Neural crest cell (in vitro differentiated cells): Measurements from ENCODE around the gene ITLN1. TPM values are rescaled to one million over a fixed set of nuclear protein-coding genes. Genes with fewer than 3 reads are reported as not detected.

Source experiments
- DNase-seq: peaks from one replicate; pipeline ENCODE4 v3.0.0; 2021; ENCODE audit warnings: low read depth, mixed read lengths, low spot score
- H3K27ac Mint-ChIP-seq: one replicate; pipeline ENCODE4 v1.8.0; 2021; ENCODE audit warnings: mild to moderate bottlenecking, mixed read lengths; ENCODE audit not compliant: unreplicated experiment
- H3K27me3 Mint-ChIP-seq: 2 replicates; pipeline ENCODE4 v1.8.0; 2021; ENCODE audit warnings: low read depth, mild to moderate bottlenecking, mixed read lengths
- H3K36me3 Mint-ChIP-seq: 2 replicates; pipeline ENCODE4 v1.8.0; 2021; ENCODE audit warnings: low read depth, mild to moderate bottlenecking, mixed read lengths
- H3K4me1 Mint-ChIP-seq: 2 replicates; pipeline ENCODE4 v1.8.0; 2021; ENCODE audit warnings: mixed read lengths
- H3K4me3 Mint-ChIP-seq: one replicate; pipeline ENCODE4 v1.8.0; 2021; ENCODE audit warnings: mild to moderate bottlenecking, mixed read lengths
- H3K9me3 Mint-ChIP-seq: 2 replicates; pipeline ENCODE4 v1.8.0; 2021; ENCODE audit warnings: mixed read lengths
- CTCF ChIP-seq: fragments of 200-600 bp; sonication (generic); conservative IDR thresholded peaks from 2 replicates; pipeline ENCODE4 v1.5.0; 2021; ENCODE audit warnings: antibody characterized with exemption, mild to moderate bottlenecking
- total RNA-seq: library from RNA; stranded (reverse); gene quantifications from 2 replicates; pipeline ENCODE4 v1.2.1, GENCODE V29; 2021

ITLN1 gene
- total RNA-seq, 1 donor from 2014 or later, result not detected

GRCh38 chr1:160863061-160863773 is 21.8 kb downstream of the ITLN1 start:
- no peak for DNase-seq
- Mint-ChIP-seq H3K27me3 (no peaks in the 10 kb centered on the region), H3K4me3 (no peak overlapping the region), H3K4me1 (peaks cover 6% of the 10 kb centered on the region), H3K9me3 (no peaks in the 10 kb centered on the region), H3K27ac (peak overlapping the region; percentile 93), H3K36me3 (no peaks in the 10 kb centered on the region)
- TF ChIP-seq CTCF, result no peak

- peak within 1 kb of the TSS; percentile 93 for H3K27ac Mint-ChIP-seq
- no peak for DNase-seq
- H3K4me3 Mint-ChIP-seq, result no peak within 1 kb of the TSS
- no peak for TF ChIP-seq CTCF
- no peaks in the 10 kb centered on the region for H3K36me3 Mint-ChIP-seq
- peaks cover 6% of the 10 kb centered on the region for H3K4me1 Mint-ChIP-seq
- no peaks in the 10 kb centered on the region for H3K27me3 Mint-ChIP-seq
- no peaks in the 10 kb centered on the region for H3K9me3 Mint-ChIP-seq
Observed at GRCh38 chr1:160862203-160863060, 22.5 kb downstream of the ITLN1 start, which contains the start of gene CD244. Gene CD244, minus strand, starts transcription at chr1:160862887. Its CDS starts 210 bp downstream, at chr1:160862677.

GRCh38 chr1:160860840-160861505 is 24.0 kb downstream of the ITLN1 start:
- Mint-ChIP-seq H3K4me1 (peaks cover 6% of the 10 kb centered on the region), H3K4me3 (no peak overlapping the region), H3K27ac (no peak overlapping the region), H3K9me3 (no peaks in the 10 kb centered on the region), H3K36me3 (no peaks in the 10 kb centered on the region), H3K27me3 (no peaks in the 10 kb centered on the region)
- no peak for DNase-seq
- no peak for TF ChIP-seq CTCF

- H3K27ac Mint-ChIP-seq, result no peak overlapping the region
- no peaks in the 10 kb centered on the region for H3K27me3 Mint-ChIP-seq
- H3K4me1 Mint-ChIP-seq, result peaks cover 6% of the 10 kb centered on the region
- H3K9me3 Mint-ChIP-seq, result no peaks in the 10 kb centered on the region
- DNase-seq, result no peak
- no peak for TF ChIP-seq CTCF
- H3K36me3 Mint-ChIP-seq, result no peaks in the 10 kb centered on the region
- no peak overlapping the region for H3K4me3 Mint-ChIP-seq
Observed at GRCh38 chr1:160859166-160859565, 25.8 kb downstream of the ITLN1 start.

GRCh38 chr1:160858507-160858906 is 26.5 kb downstream of the ITLN1 start:
- H3K9me3 Mint-ChIP-seq, result no peaks in the 10 kb centered on the region
- peaks cover 6% of the 10 kb centered on the region for H3K4me1 Mint-ChIP-seq
- no peak for TF ChIP-seq CTCF
- no peak overlapping the region for H3K4me3 Mint-ChIP-seq
- DNase-seq, result no peak
- no peaks in the 10 kb centered on the region for H3K27me3 Mint-ChIP-seq
- H3K36me3 Mint-ChIP-seq, result no peaks in the 10 kb centered on the region
- no peak overlapping the region for H3K27ac Mint-ChIP-seq
